Measurements from ENCODE around the gene OOSP4A.
"Not testable (repeated sequence)": the region's sequence is repeated elsewhere in the genome, so short reads cannot be mapped to it uniquely, and the experiment has no call there.

Gene OOSP4A

DNA sequence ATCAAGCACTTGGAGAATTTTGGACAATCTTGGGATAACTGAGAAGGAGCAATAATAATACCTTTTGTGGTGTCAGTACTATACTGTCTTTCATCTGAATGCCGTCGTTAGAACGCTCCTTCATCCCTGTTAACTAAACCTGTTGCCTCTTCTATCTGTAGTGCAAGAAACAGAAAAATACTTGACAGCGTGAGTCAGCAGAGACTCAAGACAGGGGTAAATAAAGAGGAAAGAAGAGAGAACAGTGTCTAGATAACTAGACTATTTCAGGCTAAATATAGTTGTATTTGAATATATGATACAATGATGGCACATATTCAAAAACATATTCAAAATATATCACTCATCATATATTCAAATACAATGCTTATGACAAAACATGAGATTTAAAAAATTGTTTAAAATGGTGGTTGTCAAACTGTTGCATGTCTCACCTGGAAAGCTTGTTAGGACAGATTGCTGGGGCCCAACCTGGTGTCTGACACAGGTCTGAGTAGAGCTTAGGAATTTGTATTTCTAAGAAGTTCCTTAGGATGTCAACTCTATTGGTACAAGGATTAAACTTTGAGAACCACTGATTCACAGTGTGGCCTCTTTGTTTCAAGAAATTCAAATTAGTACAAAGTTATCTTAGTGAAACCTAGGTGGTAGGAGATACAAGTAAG lies 17.4 kb downstream of the OOSP4A start:
- TF ChIP-seq, protein P1, sequence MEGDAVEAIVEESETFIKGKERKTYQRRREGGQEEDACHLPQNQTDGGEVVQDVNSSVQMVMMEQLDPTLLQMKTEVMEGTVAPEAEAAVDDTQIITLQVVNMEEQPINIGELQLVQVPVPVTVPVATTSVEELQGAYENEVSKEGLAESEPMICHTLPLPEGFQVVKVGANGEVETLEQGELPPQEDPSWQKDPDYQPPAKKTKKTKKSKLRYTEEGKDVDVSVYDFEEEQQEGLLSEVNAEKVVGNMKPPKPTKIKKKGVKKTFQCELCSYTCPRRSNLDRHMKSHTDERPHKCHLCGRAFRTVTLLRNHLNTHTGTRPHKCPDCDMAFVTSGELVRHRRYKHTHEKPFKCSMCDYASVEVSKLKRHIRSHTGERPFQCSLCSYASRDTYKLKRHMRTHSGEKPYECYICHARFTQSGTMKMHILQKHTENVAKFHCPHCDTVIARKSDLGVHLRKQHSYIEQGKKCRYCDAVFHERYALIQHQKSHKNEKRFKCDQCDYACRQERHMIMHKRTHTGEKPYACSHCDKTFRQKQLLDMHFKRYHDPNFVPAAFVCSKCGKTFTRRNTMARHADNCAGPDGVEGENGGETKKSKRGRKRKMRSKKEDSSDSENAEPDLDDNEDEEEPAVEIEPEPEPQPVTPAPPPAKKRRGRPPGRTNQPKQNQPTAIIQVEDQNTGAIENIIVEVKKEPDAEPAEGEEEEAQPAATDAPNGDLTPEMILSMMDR (IDR thresholded peaks at IDR 0.05; ENCODE audit: low read depth, low read length): no peak

DNA sequence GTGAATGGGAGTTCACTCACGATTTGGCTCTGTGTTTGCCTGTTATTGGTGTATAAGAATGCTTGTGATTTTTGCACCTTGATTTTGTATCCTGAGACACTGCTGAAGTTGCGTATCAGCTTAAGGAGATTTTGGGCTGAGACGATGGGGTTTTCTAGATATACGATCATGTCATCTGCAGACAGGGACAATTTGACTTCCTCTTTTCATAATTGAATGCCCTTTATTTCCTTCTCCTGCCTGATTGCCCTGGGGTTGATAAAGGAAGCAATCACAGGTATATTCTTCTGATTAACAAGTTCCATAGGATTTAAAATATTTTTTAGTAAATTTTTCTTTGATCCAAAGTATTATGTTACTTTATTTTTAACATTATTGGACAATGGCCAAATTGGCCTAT lies 18.2 kb downstream of the OOSP4A start:
- not testable (repeated sequence) for H3K4me3 ChIP-seq (ENCODE audit: low read depth, low read length)

More for the DNA sequence above, 17.4 kb downstream of the OOSP4A start:
- no peak overlapping the region for H3K4me3 ChIP-seq (ENCODE audit: low read depth, low read length)

DNA sequence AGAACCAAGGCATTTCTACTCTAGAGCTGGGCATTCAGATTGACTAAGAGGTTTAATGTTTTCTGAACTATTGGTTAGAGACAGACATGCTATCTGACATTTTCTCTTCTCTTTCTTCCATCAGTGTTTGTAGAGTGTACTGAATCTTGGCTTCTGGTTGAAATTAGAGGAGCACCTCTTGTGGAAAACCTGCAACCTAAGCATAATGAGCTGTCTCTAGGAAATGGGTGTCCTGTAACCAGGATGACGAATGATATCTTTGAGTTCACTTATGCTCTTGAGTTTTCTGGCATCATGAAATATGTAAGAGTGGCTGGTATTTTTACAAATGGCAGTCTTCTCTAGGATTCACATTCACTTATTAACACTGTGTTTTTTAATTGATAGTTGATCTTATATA lies 19.4 kb downstream of the OOSP4A start:
- H3K4me3 ChIP-seq (ENCODE audit: low read depth, low read length): no peak overlapping the region
- TF ChIP-seq, protein P1 (IDR thresholded peaks at IDR 0.05; ENCODE audit: low read depth, low read length): no peak

DNA sequence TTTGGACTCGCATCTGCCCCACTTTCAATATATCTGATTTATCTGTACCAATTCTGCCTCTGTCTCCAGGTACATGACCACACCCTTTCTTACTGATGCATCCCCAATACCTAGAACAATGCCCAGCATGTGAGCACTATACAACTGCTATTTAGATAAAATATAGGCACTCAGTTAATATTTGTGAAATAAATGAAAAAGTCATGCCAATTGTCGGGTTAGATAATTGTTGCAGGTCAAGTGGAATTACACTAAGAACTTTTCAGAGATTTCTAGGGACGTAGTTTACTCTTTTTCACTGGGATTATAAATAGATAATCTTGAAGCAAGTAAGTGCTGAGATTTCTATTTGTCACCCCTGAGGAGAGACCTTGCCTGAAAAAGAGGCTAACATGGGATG lies 20.5 kb downstream of the OOSP4A start:
- H3K4me3 ChIP-seq (ENCODE audit: low read depth, low read length): no peak overlapping the region
- TF ChIP-seq, protein P1 (IDR thresholded peaks at IDR 0.05; ENCODE audit: low read depth, low read length): no peak

DNA sequence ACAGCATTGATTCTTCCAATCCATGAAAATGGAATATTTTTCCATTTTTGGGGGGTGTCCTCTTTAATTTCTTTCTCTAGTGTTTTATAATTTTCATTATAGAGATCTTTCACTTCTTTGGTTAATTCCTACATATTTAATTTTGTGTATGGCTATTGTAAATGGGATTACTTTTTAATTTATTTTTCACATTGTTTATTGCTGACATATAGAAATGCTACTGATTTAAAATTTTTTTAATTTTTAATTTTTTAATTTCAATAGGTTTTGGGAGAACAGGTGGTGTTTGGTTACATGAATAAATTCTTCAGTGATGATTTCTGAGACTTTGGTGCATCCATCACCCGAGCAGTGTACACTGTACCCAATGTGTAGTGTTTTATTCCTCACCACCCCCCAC lies 26.6 kb downstream of the OOSP4A start:
- TF ChIP-seq, protein P1 (IDR thresholded peaks at IDR 0.05; ENCODE audit: low read depth, low read length): no peak
- H3K4me3 ChIP-seq (ENCODE audit: low read depth, low read length): no peak overlapping the region

DNA sequence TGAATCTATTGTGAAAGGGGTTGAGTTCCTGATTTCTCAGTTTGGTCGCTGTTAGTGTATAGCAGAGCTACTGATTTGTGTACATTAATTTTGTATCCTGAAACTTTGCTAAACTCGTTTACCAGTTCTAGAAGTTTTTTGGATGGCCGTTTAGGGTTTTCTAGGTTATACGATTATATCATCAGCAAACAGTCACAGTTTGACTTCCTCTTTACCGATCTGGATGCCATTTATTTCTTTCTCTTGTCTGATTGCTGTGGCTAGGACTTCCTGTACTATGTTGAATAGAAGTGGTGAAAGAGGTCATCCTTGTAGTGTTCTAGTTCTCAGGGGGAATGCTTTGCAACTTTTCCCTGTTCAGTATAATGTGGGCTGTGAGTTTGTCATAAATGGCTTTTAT lies 28.6 kb downstream of the OOSP4A start:
- no peak overlapping the region for H3K4me3 ChIP-seq (ENCODE audit: low read depth, low read length)
- TF ChIP-seq, protein P1 (IDR thresholded peaks at IDR 0.05; ENCODE audit: low read depth, low read length): no peak

DNA sequence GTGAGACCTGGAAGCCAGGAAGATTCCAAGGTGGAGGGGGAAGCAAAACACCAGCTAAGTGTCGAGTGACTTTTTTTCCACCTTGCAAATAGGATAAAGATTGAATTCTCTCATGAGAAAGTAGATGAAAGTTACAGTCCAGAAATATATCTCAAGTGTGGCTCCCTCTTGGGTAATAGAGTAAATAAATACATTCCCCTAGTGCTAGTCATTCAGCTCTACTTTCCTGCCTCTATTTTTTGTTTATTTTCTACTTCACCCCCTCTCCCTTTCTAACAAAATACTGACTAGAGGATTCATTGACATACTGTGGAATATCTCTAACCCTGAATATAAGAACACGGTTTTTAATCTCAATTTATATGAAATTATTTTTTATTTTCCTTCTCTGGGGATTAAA lies 34.0 kb downstream of the OOSP4A start:
- no peak overlapping the region for H3K4me3 ChIP-seq (ENCODE audit: low read depth, low read length)
- TF ChIP-seq, protein P1 (IDR thresholded peaks at IDR 0.05; ENCODE audit: low read depth, low read length): no peak

DNA sequence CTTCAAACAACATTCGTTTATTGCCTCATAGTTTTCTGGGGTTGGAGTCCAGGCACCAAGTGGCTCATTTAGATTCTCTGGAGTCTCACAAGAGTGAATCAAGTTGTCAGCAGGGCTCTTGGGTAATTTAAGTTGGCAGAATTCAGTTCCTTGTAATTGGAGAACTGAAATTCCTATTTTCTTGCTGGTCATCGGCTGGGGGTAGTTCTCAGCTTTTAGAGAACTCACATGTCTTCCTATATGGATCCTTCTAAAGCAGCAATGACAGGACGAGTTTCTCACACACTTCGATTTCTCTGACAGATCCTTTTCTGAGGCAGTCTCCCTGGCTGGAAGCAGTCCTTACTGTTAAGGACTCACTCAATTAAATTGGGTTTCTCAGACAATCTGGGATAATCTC lies 35.9 kb downstream of the OOSP4A start:
- no peak overlapping the region for H3K4me3 ChIP-seq (ENCODE audit: low read depth, low read length)
- TF ChIP-seq, protein P1 (IDR thresholded peaks at IDR 0.05; ENCODE audit: low read depth, low read length): no peak

All from WI38 (cell line).